Femur (tissue), 1 donor: Measurements from ENCODE around the gene CPT1B.

Experiments used
- DNase-seq: peaks from one replicate; pipeline ENCODE4 v3.0.0-alpha.2; 2017

CPT1B gene

GRCh38 chr22:50584106-50585096 lies 6.2 kb upstream of the CPT1B start:
- DNase-seq = no peak

GRCh38 chr22:50583294-50583861 lies 5.2 kb upstream of the CPT1B start:
- DNase-seq = no peak

- peak; percentile 99 for DNase-seq
These were observed 4.5 kb upstream of the CPT1B start, which contains the start of gene CHKB for GRCh38 chr22:50582493-50583293. CHKB (minus strand) TSS chr22:50582849; CDS start chr22:50582781, 68 bp downstream.

- DNase-seq = no peak
These were observed 3.8 kb upstream of the CPT1B start for GRCh38 chr22:50581950-50582492.

GRCh38 chr22:50581031-50581949 lies 3.1 kb upstream of the CPT1B start:
- no peak for DNase-seq

GRCh38 chr22:50579752-50580151 lies 1.5 kb upstream of the CPT1B start:
- no peak for DNase-seq

GRCh38 chr22:50578776-50579310 lies 616 bp upstream of the CPT1B start:
- DNase-seq = no peak

GRCh38 chr22:50577697-50577986 lies 585 bp downstream of the CPT1B start:
- DNase-seq = no peak

- no peak for DNase-seq
These were observed 1.2 kb downstream of the CPT1B start for GRCh38 chr22:50576806-50577696.

- no peak for DNase-seq
These were observed 2.2 kb downstream of the CPT1B start for GRCh38 chr22:50576070-50576469.

- no peak for DNase-seq
These were observed 2.7 kb downstream of the CPT1B start for GRCh38 chr22:50575426-50575941.

GRCh38 chr22:50574383-50574755 lies 3.9 kb downstream of the CPT1B start:
- DNase-seq = no peak

GRCh38 chr22:50573491-50574382 lies 4.5 kb downstream of the CPT1B start:
- DNase-seq = no peak

- no peak for DNase-seq
These were observed 5.3 kb downstream of the CPT1B start for GRCh38 chr22:50572965-50573364.

GRCh38 chr22:50571264-50572175 lies 6.7 kb downstream of the CPT1B start:
- no peak for DNase-seq

- DNase-seq = no peak
These were observed 7.4 kb downstream of the CPT1B start for GRCh38 chr22:50570861-50571260.

GRCh38 chr22:50569896-50570535 lies 8.2 kb downstream of the CPT1B start:
- no peak for DNase-seq

- peak; percentile 10 for DNase-seq
These were observed 9.2 kb downstream of the CPT1B start for GRCh38 chr22:50569041-50569459.
